ENCODE results near the gene CEMIP.

CEMIP gene

DNA sequence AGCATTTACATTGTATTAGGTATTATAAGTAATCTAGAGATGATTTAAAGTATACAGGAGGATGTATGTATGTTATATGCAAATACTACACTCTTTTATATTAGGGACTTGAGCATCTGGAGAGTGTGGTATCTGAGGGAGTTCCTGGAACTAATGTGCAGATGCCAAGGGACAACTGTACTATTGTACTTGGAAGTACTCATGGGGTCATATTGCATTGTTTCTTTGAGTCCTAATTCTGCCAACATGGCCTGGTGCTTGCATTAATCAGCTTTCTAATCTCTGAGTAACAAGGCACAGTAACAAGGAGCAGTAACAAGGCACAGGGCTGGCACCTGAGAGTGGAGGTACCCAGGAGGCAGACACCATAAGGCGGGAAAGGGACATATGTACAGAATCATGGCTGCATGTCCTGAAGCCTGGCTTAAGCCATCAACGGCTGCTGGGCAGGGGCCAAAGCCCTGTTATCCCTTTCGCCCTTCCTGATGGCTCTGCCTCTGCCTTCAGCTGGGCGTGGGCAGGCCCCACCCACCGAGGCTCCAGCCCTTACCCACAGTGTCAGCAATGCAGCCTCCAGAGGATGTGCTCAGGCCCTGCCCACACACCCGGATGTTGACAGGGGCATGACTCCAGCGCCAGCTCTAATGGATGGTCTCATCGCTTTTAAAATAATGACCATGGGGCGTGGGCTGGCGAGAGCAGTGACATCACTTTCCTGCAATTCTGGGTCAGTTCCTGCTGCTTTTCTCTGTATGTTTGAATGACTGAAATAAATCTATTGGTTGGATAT is 22.9 kb downstream of the CEMIP start:
- Histone ChIP-seq H3K27me3 (ENCODE audit: low read length) (no peaks in the 10 kb centered on the region), H3K9me3 (ENCODE audit: insufficient read depth, low read length) (no peaks in the 10 kb centered on the region), H3K4me2 (ENCODE audit: low read depth, low read length, poor library complexity, severe bottlenecking) (no peak overlapping the region), H2AFZ (ENCODE audit: low read depth, low read length, severe bottlenecking) (no peak overlapping the region), H3K36me3 (ENCODE audit: low read length) (no peaks in the 10 kb centered on the region), H3K27ac (ENCODE audit: low read depth, low read length) (no peak overlapping the region), H3K79me2 (ENCODE audit: insufficient read depth, low read length) (no peaks in the 10 kb centered on the region), H3K9ac (ENCODE audit: low read length) (no peak overlapping the region), H3K9me2 (replicated peaks; ENCODE audit: insufficient read depth, low read length) (no peaks in the 10 kb centered on the region), H3F3A (ENCODE audit: insufficient read depth) (no peaks in the 10 kb centered on the region), H3K4me3 (ENCODE audit: insufficient read depth, low read length, poor library complexity, severe bottlenecking) (no peak overlapping the region), H4K20me1 (ENCODE audit: low read depth, low read length) (no peaks in the 10 kb centered on the region)
- TF ChIP-seq EZH2phosphoT487 (conservative IDR thresholded peaks at IDR 0.05; ENCODE audit: low read length): no peak
- TF ChIP-seq, protein P1, sequence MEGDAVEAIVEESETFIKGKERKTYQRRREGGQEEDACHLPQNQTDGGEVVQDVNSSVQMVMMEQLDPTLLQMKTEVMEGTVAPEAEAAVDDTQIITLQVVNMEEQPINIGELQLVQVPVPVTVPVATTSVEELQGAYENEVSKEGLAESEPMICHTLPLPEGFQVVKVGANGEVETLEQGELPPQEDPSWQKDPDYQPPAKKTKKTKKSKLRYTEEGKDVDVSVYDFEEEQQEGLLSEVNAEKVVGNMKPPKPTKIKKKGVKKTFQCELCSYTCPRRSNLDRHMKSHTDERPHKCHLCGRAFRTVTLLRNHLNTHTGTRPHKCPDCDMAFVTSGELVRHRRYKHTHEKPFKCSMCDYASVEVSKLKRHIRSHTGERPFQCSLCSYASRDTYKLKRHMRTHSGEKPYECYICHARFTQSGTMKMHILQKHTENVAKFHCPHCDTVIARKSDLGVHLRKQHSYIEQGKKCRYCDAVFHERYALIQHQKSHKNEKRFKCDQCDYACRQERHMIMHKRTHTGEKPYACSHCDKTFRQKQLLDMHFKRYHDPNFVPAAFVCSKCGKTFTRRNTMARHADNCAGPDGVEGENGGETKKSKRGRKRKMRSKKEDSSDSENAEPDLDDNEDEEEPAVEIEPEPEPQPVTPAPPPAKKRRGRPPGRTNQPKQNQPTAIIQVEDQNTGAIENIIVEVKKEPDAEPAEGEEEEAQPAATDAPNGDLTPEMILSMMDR (IDR thresholded peaks at IDR 0.05; ENCODE audit: insufficient read depth, low read length, poor library complexity, severe bottlenecking): no peak

DNA sequence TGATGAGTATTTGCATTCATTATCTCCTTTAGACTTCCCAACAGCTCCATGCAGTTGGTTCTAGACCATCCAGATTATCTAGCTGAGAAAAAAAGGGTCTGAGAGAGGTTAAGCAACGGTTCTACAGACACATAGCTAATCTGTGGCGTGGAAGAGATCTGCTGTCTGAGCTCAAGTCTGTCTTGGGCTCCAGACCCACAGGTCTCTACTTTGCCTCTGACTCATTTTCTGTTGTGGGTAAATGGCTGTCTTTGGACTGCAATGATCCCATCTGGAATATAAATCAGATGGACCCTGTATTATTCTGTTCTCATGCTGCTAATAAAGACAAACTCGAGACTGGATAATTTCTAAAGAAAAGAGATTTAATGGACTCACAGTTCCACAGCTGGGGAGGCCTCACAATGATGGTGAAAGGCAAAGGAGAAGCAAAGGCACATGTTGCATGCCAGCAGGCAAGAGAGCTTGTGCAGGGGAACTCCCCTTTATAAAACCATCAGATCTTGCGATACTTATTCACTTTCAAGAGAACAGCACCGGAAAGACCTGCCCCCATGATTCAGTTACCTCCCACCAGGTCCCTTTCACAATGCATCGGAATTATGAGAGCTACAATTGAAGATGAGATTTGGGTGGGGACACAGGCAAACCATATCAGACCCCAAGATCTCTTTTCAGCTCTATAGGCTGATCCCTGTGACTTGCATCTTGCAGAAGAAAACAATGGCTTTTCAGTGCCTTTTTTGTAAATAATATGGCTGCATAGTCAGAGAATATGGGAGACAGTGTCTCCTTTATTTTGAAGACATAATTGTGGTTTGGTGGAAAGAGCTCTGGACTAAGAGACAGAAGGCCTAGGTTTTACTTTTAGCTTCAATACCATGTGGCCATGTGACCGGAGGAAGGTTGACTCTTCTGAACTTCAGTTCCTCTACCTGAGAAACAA is 24.7 kb downstream of the CEMIP start:
- H3K27ac ChIP-seq (ENCODE audit: low read depth, low read length): no peak overlapping the region
- H2AFZ ChIP-seq (ENCODE audit: low read depth, low read length, severe bottlenecking): no peak overlapping the region
- H4K20me1 ChIP-seq (ENCODE audit: low read depth, low read length): no peaks in the 10 kb centered on the region
- no peaks in the 10 kb centered on the region for H3K79me2 ChIP-seq (ENCODE audit: insufficient read depth, low read length)
- no peak overlapping the region for H3K4me2 ChIP-seq (ENCODE audit: low read depth, low read length, poor library complexity, severe bottlenecking)
- H3K27me3 ChIP-seq (ENCODE audit: low read length): no peaks in the 10 kb centered on the region
- H3K4me3 ChIP-seq (ENCODE audit: insufficient read depth, low read length, poor library complexity, severe bottlenecking): no peak overlapping the region
- H3K9me2 ChIP-seq (replicated peaks; ENCODE audit: insufficient read depth, low read length): no peaks in the 10 kb centered on the region
- H3K9me3 ChIP-seq (ENCODE audit: insufficient read depth, low read length): no peaks in the 10 kb centered on the region
- TF ChIP-seq, protein P1 (IDR thresholded peaks at IDR 0.05; ENCODE audit: insufficient read depth, low read length, poor library complexity, severe bottlenecking): no peak
- no peak for TF ChIP-seq EZH2phosphoT487 (conservative IDR thresholded peaks at IDR 0.05; ENCODE audit: low read length)
- H3F3A ChIP-seq (ENCODE audit: insufficient read depth): no peaks in the 10 kb centered on the region
- no peak overlapping the region for H3K9ac ChIP-seq (ENCODE audit: low read length)
- H3K36me3 ChIP-seq (ENCODE audit: low read length): no peaks in the 10 kb centered on the region

DNA sequence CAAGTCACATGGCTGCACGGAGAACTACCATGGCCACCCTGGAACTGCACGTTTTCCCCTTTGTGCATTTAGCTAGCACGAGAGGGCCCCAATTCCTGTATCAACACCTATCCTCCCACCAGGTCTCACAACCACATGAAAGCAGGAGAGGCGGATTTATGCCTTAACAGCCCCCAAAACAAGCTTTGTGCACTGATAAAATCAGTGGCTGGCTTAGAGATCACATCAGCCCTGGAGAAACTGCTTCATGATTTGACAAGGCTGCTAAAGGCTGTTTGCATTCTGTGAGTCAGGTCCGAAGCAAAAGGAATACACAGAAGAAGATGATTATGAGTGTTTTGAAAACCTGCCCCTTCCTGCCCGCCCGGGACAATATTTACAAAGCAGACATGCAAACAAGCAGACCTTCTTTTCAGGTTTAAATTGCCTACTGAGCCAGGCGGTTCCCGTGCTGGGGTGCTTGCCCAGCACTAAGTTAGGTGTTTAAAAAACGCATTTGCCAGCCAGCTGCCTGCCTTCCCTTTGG is 25.9 kb downstream of the CEMIP start:
- Histone ChIP-seq H3K9ac (ENCODE audit: low read length) (no peak overlapping the region), H3K9me3 (ENCODE audit: insufficient read depth, low read length) (no peaks in the 10 kb centered on the region), H3K9me2 (replicated peaks; ENCODE audit: insufficient read depth, low read length) (no peaks in the 10 kb centered on the region), H3K36me3 (ENCODE audit: low read length) (no peaks in the 10 kb centered on the region), H3K4me3 (ENCODE audit: insufficient read depth, low read length, poor library complexity, severe bottlenecking) (no peak overlapping the region), H3F3A (ENCODE audit: insufficient read depth) (no peaks in the 10 kb centered on the region), H3K79me2 (ENCODE audit: insufficient read depth, low read length) (no peaks in the 10 kb centered on the region), H3K4me2 (ENCODE audit: low read depth, low read length, poor library complexity, severe bottlenecking) (no peak overlapping the region), H4K20me1 (ENCODE audit: low read depth, low read length) (no peaks in the 10 kb centered on the region), H3K27ac (ENCODE audit: low read depth, low read length) (no peak overlapping the region), H3K27me3 (ENCODE audit: low read length) (no peaks in the 10 kb centered on the region), H2AFZ (ENCODE audit: low read depth, low read length, severe bottlenecking) (no peak overlapping the region)
- TF ChIP-seq EZH2phosphoT487 (conservative IDR thresholded peaks at IDR 0.05; ENCODE audit: low read length): no peak
- TF ChIP-seq, protein P1 (IDR thresholded peaks at IDR 0.05; ENCODE audit: insufficient read depth, low read length, poor library complexity, severe bottlenecking): no peak

All from SU-DHL-6 (cell line).